ENCODE data around the gene DUS3L. TPM values are rescaled to one million over a fixed set of nuclear protein-coding genes. Genes with fewer than 3 reads are reported as not detected.

The DUS3L gene
- total RNA-seq, 3 donors from 2014 or later (not counting 1 experiment from before 2014, with no cell fraction given) = 116 to 140 (median 128) TPM

DNA sequence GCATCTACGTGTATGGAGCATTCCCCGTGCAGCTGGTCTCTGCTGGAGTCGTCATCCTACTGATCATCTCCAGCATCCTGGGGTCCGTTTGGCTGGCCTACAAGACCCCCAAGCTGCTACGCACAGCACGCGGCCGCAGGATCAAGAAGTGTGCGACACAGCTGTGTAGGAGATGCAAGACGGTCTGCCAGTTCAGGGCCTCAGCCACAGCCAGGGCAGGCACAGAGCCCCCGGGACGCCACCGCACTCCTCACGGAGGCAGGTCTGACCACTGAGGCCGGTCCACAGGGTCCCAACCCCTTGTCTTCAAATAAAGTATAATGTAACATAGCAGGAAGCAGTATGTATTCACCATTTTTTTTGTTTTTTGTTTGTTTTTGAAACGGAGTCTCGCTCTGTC is 12.6 kb downstream of the DUS3L start:
- H3K4me1 Mint-ChIP-seq = no peaks in the 10 kb centered on the region
- no peak for DNase-seq
- no peak overlapping the region for H3K27ac Mint-ChIP-seq
- TF ChIP-seq, protein P1, sequence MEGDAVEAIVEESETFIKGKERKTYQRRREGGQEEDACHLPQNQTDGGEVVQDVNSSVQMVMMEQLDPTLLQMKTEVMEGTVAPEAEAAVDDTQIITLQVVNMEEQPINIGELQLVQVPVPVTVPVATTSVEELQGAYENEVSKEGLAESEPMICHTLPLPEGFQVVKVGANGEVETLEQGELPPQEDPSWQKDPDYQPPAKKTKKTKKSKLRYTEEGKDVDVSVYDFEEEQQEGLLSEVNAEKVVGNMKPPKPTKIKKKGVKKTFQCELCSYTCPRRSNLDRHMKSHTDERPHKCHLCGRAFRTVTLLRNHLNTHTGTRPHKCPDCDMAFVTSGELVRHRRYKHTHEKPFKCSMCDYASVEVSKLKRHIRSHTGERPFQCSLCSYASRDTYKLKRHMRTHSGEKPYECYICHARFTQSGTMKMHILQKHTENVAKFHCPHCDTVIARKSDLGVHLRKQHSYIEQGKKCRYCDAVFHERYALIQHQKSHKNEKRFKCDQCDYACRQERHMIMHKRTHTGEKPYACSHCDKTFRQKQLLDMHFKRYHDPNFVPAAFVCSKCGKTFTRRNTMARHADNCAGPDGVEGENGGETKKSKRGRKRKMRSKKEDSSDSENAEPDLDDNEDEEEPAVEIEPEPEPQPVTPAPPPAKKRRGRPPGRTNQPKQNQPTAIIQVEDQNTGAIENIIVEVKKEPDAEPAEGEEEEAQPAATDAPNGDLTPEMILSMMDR (IDR thresholded peaks at IDR 0.05) = no peak
- 94% methylated on average over 17 of the region's 17 CpGs for WGBS (ENCODE audit: insufficient coverage)
- no peaks in the 10 kb centered on the region for H3K4me1 ChIP-seq (ENCODE audit: control insufficient read depth, insufficient read depth, low read length)
- no peak for ATAC-seq
- no peak overlapping the region for H3K4me3 Mint-ChIP-seq
- no peak overlapping the region for H3K4me3 ChIP-seq (ENCODE audit: low read length)
- no peaks in the 10 kb centered on the region for H3K27me3 Mint-ChIP-seq (ENCODE audit: low read depth in 2 of 2)
- no peaks in the 10 kb centered on the region for H3K9me3 ChIP-seq (ENCODE audit: control insufficient read depth, insufficient read depth, low read length)
- H3K27me3 ChIP-seq (ENCODE audit: control insufficient read depth, insufficient read depth, low read length) = no peaks in the 10 kb centered on the region
- intact Hi-C loops (cut with micrococcal nuclease) = no loop called here
- no peak overlapping the region for H3K27ac ChIP-seq (ENCODE audit: low read length)
- no peaks in the 10 kb centered on the region for H3K36me3 Mint-ChIP-seq
- H3K9me3 Mint-ChIP-seq = no peaks in the 10 kb centered on the region
- H3K36me3 ChIP-seq (ENCODE audit: control insufficient read depth, insufficient read depth, low read length) = no peaks in the 10 kb centered on the region

DNA sequence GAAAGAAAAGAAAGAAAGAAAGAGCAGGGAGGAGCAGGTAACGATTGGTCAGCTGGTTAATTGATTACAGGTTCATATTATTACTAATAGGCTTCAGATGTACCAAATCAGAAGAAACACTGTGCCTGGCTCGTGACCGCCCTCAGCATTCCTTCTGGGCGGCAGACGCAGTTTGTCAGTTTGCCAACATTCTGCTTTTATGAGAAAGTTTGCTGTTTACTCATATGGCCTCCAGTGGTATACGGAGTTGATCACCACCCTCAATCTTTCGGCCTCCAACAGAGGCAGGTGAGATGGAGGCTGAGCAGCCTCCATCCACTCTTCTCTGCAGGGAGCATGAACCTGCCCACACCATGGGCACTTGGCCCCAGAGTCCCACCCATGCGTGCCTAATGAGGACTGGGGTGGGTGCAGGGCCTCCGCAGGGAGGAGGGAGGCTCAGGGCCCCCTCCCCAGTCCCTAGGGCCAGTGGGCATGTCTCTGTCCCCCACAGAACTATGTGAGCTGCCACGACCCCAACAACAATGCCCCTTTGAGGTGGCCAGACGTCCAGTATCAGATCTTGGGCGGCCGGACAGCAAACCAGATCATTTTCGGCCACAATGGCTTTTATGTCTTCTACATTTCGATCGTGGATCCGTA is 15.2 kb downstream of the DUS3L start:
- Mint-ChIP-seq H3K9me3 (no peaks in the 10 kb centered on the region), H3K4me1 (no peaks in the 10 kb centered on the region), H3K4me3 (no peak overlapping the region), H3K27ac (no peak overlapping the region), H3K27me3 (ENCODE audit: low read depth in 2 of 2) (no peaks in the 10 kb centered on the region), H3K36me3 (no peaks in the 10 kb centered on the region)
- no peak for ATAC-seq
- H3K36me3 ChIP-seq (ENCODE audit: control insufficient read depth, insufficient read depth, low read length) = no peaks in the 10 kb centered on the region
- H3K27ac ChIP-seq (ENCODE audit: low read length) = no peak overlapping the region
- intact Hi-C loops (cut with micrococcal nuclease) = no loop called here
- no peaks in the 10 kb centered on the region for H3K4me1 ChIP-seq (ENCODE audit: control insufficient read depth, insufficient read depth, low read length)
- H3K9me3 ChIP-seq (ENCODE audit: control insufficient read depth, insufficient read depth, low read length) = no peaks in the 10 kb centered on the region
- TF ChIP-seq, protein P1 (IDR thresholded peaks at IDR 0.05) = no peak
- no peak for DNase-seq
- 85% methylated on average over 17 of the region's 17 CpGs for WGBS (ENCODE audit: insufficient coverage)
- no peak overlapping the region for H3K4me3 ChIP-seq (ENCODE audit: low read length)
- H3K27me3 ChIP-seq (ENCODE audit: control insufficient read depth, insufficient read depth, low read length) = no peaks in the 10 kb centered on the region

DNA sequence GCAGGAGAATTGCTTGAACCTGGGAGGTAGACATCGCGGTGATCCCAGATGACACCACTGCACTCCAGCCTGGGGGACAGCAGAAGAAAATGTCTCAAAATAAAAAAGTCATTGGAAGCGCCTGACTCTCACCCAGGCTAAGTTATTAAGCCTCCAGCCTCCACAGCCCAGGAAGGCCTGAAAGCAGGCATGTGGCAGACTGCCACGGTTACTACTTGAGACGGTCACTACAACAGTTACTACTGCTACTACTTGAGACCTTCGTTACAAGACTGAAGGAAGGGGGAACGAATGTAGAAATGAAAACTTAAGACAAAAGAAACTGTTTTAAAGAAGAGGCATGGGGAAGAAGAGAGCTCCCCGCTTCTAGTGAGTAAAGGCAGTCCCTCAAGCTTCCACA is 16.0 kb downstream of the DUS3L start:
- Mint-ChIP-seq H3K27ac (no peak overlapping the region), H3K27me3 (ENCODE audit: low read depth in 2 of 2) (no peaks in the 10 kb centered on the region), H3K36me3 (no peaks in the 10 kb centered on the region), H3K4me3 (no peak overlapping the region), H3K9me3 (no peaks in the 10 kb centered on the region), H3K4me1 (no peaks in the 10 kb centered on the region)
- Histone ChIP-seq H3K27ac (ENCODE audit: low read length) (no peak overlapping the region), H3K4me1 (ENCODE audit: control insufficient read depth, insufficient read depth, low read length) (no peaks in the 10 kb centered on the region), H3K4me3 (ENCODE audit: low read length) (no peak overlapping the region), H3K9me3 (ENCODE audit: control insufficient read depth, insufficient read depth, low read length) (no peaks in the 10 kb centered on the region), H3K27me3 (ENCODE audit: control insufficient read depth, insufficient read depth, low read length) (no peaks in the 10 kb centered on the region), H3K36me3 (ENCODE audit: control insufficient read depth, insufficient read depth, low read length) (no peaks in the 10 kb centered on the region)
- 87% methylated on average over 7 of the region's 8 CpGs for WGBS (ENCODE audit: insufficient coverage)
- ATAC-seq (no peak), DNase-seq (no peak)
- TF ChIP-seq, protein P1 (IDR thresholded peaks at IDR 0.05) = no peak
- intact Hi-C loops (cut with micrococcal nuclease) = no loop called here

DNA sequence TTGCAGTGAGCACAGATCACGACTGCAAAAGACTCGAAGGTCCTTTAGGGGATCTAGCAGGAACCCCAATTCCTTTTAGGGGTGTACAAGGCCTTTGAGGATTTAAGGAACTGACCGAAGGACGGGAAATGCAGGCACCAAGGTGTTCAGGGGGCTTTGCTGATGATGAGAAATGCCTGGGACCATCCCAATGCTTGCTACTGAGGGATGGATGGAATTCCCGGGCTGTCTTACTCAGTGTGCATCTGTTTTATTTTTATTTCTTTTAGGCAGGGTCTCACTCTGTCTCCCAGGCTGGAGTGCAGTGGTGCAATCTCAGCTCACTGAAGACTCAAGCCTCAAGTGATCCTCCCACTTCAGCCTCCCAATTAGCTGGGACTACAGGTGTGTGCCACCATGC is 17.7 kb downstream of the DUS3L start:
- intact Hi-C loops (cut with micrococcal nuclease) = no loop called here

More for the DNA sequence above, 17.7 kb downstream of the DUS3L start:
- Mint-ChIP-seq H3K9me3 (no peaks in the 10 kb centered on the region), H3K4me1 (no peaks in the 10 kb centered on the region), H3K36me3 (no peaks in the 10 kb centered on the region), H3K27ac (no peak overlapping the region), H3K4me3 (no peak overlapping the region), H3K27me3 (ENCODE audit: low read depth in 2 of 2) (no peaks in the 10 kb centered on the region)
- DNase-seq (no peak), ATAC-seq (no peak)
- H3K4me1 ChIP-seq (ENCODE audit: control insufficient read depth, insufficient read depth, low read length) = no peaks in the 10 kb centered on the region
- TF ChIP-seq, protein P1 (IDR thresholded peaks at IDR 0.05) = no peak
- WGBS (ENCODE audit: insufficient coverage) = 82% methylated on average over 5 of the region's 5 CpGs
- H3K27me3 ChIP-seq (ENCODE audit: control insufficient read depth, insufficient read depth, low read length) = no peaks in the 10 kb centered on the region
- H3K4me3 ChIP-seq (ENCODE audit: low read length) = no peak overlapping the region
- no peak overlapping the region for H3K27ac ChIP-seq (ENCODE audit: low read length)
- H3K36me3 ChIP-seq (ENCODE audit: control insufficient read depth, insufficient read depth, low read length) = no peaks in the 10 kb centered on the region
- no peaks in the 10 kb centered on the region for H3K9me3 ChIP-seq (ENCODE audit: control insufficient read depth, insufficient read depth, low read length)
